H1 (cell line): Measurements from ENCODE around the gene SLC6A18.

Experiments
- CBX8 ChIP-seq: fragments of 300-800, 300-1000 bp; sonication (generic); IDR thresholded peaks from 2 replicates; pipeline ENCODE4 v1.7.1; 2016; ENCODE audit warnings: low read depth, low read length, borderline replicate concordance
- HDAC2 ChIP-seq, 2 experiments: fragments of 300-600 bp in 1 of 2; sonication (generic) in 1 of 2; IDR thresholded peaks; 2 replicates each; pipeline ENCODE4 v1.6.1; 2011 to 2012; ENCODE audit warnings: low read depth in 2 of 2, low read length in 2 of 2, mild to moderate bottlenecking in 2 of 2, moderate library complexity in 2 of 2, borderline replicate concordance in 1 of 2, inconsistent platforms in 1 of 2
- POLR2A ChIP-seq, 2 experiments: IDR thresholded peaks; 1 replicate in 1 of 2; 2 replicates in 1 of 2; pipeline ENCODE4 v1.6.1; 2011; ENCODE audit warnings: low read depth in 2 of 2, low read length in 2 of 2, mild to moderate bottlenecking in 2 of 2; ENCODE audit errors: control extremely low read depth in 1 of 2
- POLR2AphosphoS5 ChIP-seq: IDR thresholded peaks from 2 replicates; pipeline ENCODE4 v1.6.1; 2011; ENCODE audit warnings: low read depth, low read length
- TAF1 ChIP-seq: IDR thresholded peaks from 2 replicates; pipeline ENCODE4 v1.6.1; 2011; ENCODE audit warnings: mild to moderate bottlenecking, low read depth, low read length
- TF ChIP-seq, protein P1 (sequence below): IDR thresholded peaks from 2 replicates; pipeline ENCODE4 v1.6.1; 2012; ENCODE audit warnings: low read length, inconsistent platforms
- TF ChIP-seq, protein P2 (sequence below), 3 experiments: IDR thresholded peaks; 1 replicate in 2 of 3; 2 replicates in 1 of 3; pipeline versions ENCODE4 v1.5.1 to v1.6.1; 2011; ENCODE audit warnings: low read length in 3 of 3, mild to moderate bottlenecking in 3 of 3, inconsistent platforms in 2 of 3, low read depth in 1 of 3, moderate library complexity in 1 of 3; ENCODE audit not compliant: insufficient read depth in 1 of 3; ENCODE audit errors: control extremely low read depth in 1 of 3

DNA sequence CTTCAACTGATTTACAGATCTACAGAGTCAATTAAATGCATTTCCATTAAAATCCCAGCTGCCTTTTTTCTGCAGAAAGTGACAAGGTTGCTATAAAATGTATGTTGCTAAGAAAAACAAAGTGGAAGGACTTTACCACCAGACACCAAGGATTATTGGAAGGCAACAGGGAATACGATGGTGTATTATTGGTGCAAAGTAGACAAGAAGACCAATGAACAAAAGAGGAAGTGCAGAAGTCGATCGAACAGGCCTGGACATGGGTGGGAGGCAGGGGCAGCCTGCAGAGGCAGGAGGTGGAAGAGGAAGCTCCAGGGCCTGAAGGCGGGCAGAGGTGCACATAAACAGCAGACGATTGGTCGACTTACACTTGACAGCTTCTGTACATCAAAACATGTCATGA, 34.3 kb upstream of the SLC6A18 start:
- TF ChIP-seq, protein P1, sequence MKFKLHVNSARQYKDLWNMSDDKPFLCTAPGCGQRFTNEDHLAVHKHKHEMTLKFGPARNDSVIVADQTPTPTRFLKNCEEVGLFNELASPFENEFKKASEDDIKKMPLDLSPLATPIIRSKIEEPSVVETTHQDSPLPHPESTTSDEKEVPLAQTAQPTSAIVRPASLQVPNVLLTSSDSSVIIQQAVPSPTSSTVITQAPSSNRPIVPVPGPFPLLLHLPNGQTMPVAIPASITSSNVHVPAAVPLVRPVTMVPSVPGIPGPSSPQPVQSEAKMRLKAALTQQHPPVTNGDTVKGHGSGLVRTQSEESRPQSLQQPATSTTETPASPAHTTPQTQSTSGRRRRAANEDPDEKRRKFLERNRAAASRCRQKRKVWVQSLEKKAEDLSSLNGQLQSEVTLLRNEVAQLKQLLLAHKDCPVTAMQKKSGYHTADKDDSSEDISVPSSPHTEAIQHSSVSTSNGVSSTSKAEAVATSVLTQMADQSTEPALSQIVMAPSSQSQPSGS = no peak
- TF ChIP-seq CBX8 (no peak), TAF1 (no peak), POLR2AphosphoS5 (no peak), POLR2A (IDR thresholded peaks at IDR 0.05; ENCODE audit: control extremely low read depth in 1 of 2, low read depth in 2 of 2, low read length in 2 of 2) (no peak), HDAC2 (IDR thresholded peaks at IDR 0.05; ENCODE audit: borderline replicate concordance in 1 of 2, low read depth in 2 of 2, low read length in 2 of 2) (no peak)
- TF ChIP-seq, protein P2, sequence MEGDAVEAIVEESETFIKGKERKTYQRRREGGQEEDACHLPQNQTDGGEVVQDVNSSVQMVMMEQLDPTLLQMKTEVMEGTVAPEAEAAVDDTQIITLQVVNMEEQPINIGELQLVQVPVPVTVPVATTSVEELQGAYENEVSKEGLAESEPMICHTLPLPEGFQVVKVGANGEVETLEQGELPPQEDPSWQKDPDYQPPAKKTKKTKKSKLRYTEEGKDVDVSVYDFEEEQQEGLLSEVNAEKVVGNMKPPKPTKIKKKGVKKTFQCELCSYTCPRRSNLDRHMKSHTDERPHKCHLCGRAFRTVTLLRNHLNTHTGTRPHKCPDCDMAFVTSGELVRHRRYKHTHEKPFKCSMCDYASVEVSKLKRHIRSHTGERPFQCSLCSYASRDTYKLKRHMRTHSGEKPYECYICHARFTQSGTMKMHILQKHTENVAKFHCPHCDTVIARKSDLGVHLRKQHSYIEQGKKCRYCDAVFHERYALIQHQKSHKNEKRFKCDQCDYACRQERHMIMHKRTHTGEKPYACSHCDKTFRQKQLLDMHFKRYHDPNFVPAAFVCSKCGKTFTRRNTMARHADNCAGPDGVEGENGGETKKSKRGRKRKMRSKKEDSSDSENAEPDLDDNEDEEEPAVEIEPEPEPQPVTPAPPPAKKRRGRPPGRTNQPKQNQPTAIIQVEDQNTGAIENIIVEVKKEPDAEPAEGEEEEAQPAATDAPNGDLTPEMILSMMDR (IDR thresholded peaks at IDR 0.05; ENCODE audit: control extremely low read depth in 1 of 3, insufficient read depth in 1 of 3, low read depth in 1 of 3, low read length in 3 of 3) = no peak
